ENCODE measurements around the gene RTP5. TPM values are rescaled to one million over a fixed set of nuclear protein-coding genes. Genes with fewer than 3 reads are reported as not detected.

Gene RTP5
- total RNA-seq, 1 experiment from 2014 or later = not detected

DNA sequence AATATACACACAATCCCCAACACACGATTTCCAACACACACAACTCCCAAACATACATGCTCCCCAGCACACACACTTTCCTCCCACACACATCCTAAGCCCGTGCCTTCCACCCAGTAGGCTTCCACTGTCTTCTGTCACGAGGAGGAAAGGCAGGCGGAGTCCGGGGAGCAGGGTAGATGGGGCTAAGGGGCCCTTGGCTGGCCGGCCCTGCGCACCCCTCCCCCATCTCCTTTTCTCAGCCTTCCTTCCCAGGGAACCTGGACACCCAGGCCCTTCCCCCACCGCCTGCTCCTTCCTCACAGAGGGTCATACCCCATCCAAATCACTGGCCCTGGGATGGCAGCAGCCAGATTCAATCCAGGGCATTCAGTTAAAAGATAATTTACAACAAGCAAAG lies 7.4 kb upstream of the RTP5 start:
- H2BK5ac ChIP-seq (ENCODE audit: insufficient read length, low read length) = no peak overlapping the region
- H3T11ph ChIP-seq (ENCODE audit: low read length) = no peak overlapping the region
- H3K4me2 ChIP-seq (ENCODE audit: insufficient read depth, insufficient read length, low read length) = no peak overlapping the region
- no peak for DNase-seq
- H4K91ac ChIP-seq (ENCODE audit: insufficient read length, low read depth, low read length) = no peak overlapping the region
- Mint-ChIP-seq H3K36me3 (ENCODE audit: insufficient read depth in 1 of 3, low read depth in 3 of 3) (peaks cover 0 to 6% (median 0%) of the 10 kb centered on the region in 3 experiments; a peak in 2 of 7 replicates), H3K4me3 (no peak overlapping the region), H3K4me1 (peaks cover 6 to 23% of the 10 kb centered on the region in 2 experiments), H3K9me3 (peaks cover 19 to 20% of the 10 kb centered on the region in 2 experiments), H3K27me3 (ENCODE audit: low read depth) (peaks cover 17% of the 10 kb centered on the region), H3K27ac (no peak overlapping the region)
- no peak overlapping the region for H2BK120ac ChIP-seq (ENCODE audit: low read depth, low read length, poor library complexity, severe bottlenecking)
- TF ChIP-seq, protein P1, sequence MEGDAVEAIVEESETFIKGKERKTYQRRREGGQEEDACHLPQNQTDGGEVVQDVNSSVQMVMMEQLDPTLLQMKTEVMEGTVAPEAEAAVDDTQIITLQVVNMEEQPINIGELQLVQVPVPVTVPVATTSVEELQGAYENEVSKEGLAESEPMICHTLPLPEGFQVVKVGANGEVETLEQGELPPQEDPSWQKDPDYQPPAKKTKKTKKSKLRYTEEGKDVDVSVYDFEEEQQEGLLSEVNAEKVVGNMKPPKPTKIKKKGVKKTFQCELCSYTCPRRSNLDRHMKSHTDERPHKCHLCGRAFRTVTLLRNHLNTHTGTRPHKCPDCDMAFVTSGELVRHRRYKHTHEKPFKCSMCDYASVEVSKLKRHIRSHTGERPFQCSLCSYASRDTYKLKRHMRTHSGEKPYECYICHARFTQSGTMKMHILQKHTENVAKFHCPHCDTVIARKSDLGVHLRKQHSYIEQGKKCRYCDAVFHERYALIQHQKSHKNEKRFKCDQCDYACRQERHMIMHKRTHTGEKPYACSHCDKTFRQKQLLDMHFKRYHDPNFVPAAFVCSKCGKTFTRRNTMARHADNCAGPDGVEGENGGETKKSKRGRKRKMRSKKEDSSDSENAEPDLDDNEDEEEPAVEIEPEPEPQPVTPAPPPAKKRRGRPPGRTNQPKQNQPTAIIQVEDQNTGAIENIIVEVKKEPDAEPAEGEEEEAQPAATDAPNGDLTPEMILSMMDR (conservative IDR thresholded peaks at IDR 0.05) = no peak
- H4K5ac ChIP-seq (ENCODE audit: insufficient read length, low read depth, low read length) = no peak overlapping the region
- H3K14ac ChIP-seq (ENCODE audit: insufficient read depth, low read length) = no peak overlapping the region
- 100% methylated on average over 1 of the region's 8 CpGs for WGBS (ENCODE audit: extremely low coverage, insufficient read length, low lambda C conversion rate)
- H3K23me2 ChIP-seq (ENCODE audit: insufficient read length, low read depth, low read length, poor library complexity, severe bottlenecking) = no peaks in the 10 kb centered on the region
- no peaks in the 10 kb centered on the region for H3K79me2 ChIP-seq (ENCODE audit: insufficient read depth, low read length)
- H3K23ac ChIP-seq (ENCODE audit: insufficient read length, low read depth, low read length) = no peak overlapping the region
- H3K9me3 ChIP-seq (ENCODE audit: control insufficient read depth, low read depth, low read length) = no peaks in the 10 kb centered on the region
- no peak overlapping the region for H3K4ac ChIP-seq (ENCODE audit: low read depth, low read length)
- H2BK20ac ChIP-seq (ENCODE audit: low read depth, low read length, poor library complexity, severe bottlenecking) = no peak overlapping the region
- H4K20me1 ChIP-seq (ENCODE audit: control insufficient read depth, insufficient read depth, insufficient read length) = peaks cover 8% of the 10 kb centered on the region
- H3K27ac ChIP-seq (ENCODE audit: insufficient read length, low read depth, low read length) = no peak overlapping the region
- no peak overlapping the region for H3K18ac ChIP-seq (ENCODE audit: insufficient read length, low read depth, low read length)
- no peak overlapping the region for H2BK12ac ChIP-seq (ENCODE audit: insufficient read length, low read depth, low read length)
- H4K8ac ChIP-seq (replicated peaks; ENCODE audit: insufficient read length, low read depth, low read length) = no peak overlapping the region
- H3K56ac ChIP-seq (ENCODE audit: insufficient read length, low read depth, low read length) = no peak overlapping the region
- H2AK5ac ChIP-seq (ENCODE audit: insufficient read length, low read length) = no peak overlapping the region
- H2BK15ac ChIP-seq (ENCODE audit: low read depth, low read length) = no peak overlapping the region
- H3K4me1 ChIP-seq (ENCODE audit: insufficient read depth, low read length) = no peaks in the 10 kb centered on the region; the same call in 1 of the 2 replicates
- H3K27me3 ChIP-seq (ENCODE audit: insufficient read depth, low read length) = no peaks in the 10 kb centered on the region; the same call in 1 of the 2 replicates
- no peak overlapping the region for H2AFZ ChIP-seq (ENCODE audit: low read length)
- H3K9ac ChIP-seq (ENCODE audit: extremely low read depth, insufficient read length, low read length) = no peak overlapping the region
- no peaks in the 10 kb centered on the region for H3K79me1 ChIP-seq (ENCODE audit: insufficient read depth, low read depth, low read length, poor library complexity, severe bottlenecking)

Data from H9 (cell line).